OCI-LY1 (cell line): ENCODE data around the gene KLK5.

Experiments used
- H2AFZ ChIP-seq: fragments of 200-600 bp; sonication (generic), shearing (Covaris generic); 2 replicates; pipeline ENCODE4 v1.6.0; 2014; ENCODE audit warnings: antibody characterized with exemption, mild to moderate bottlenecking, low read length
- H3F3A ChIP-seq: fragments of 200-600 bp; sonication (generic), shearing (Covaris generic); 2 replicates; pipeline ENCODE4 v1.6.0; 2014; ENCODE audit warnings: mild to moderate bottlenecking, antibody characterized with exemption, low read length, moderate library complexity; ENCODE audit not compliant: insufficient read depth
- H3K27ac ChIP-seq: fragments of 200-600 bp; sonication (generic); 2 replicates; pipeline ENCODE4 v1.5.1; 2014; ENCODE audit warnings: low read length, mixed run types, mild to moderate bottlenecking, low read depth; ENCODE audit not compliant: poor library complexity, severe bottlenecking
- H3K27me3 ChIP-seq: fragments of 200-600 bp; sonication (generic); 2 replicates; pipeline ENCODE4 v1.6.0; 2014; ENCODE audit warnings: antibody characterized with exemption, mild to moderate bottlenecking, low read length, moderate library complexity; ENCODE audit not compliant: insufficient read depth
- H3K36me3 ChIP-seq: fragments of 200-600 bp; sonication (generic); 2 replicates; pipeline ENCODE4 v1.6.1; 2014; ENCODE audit warnings: mild to moderate bottlenecking, antibody characterized with exemption, low read length, moderate library complexity, mixed read lengths; ENCODE audit not compliant: insufficient read depth
- H3K4me1 ChIP-seq: fragments of 200-600 bp; sonication (generic); 2 replicates; pipeline ENCODE4 v1.5.1; 2014; ENCODE audit warnings: mild to moderate bottlenecking, low read length, moderate library complexity; ENCODE audit not compliant: insufficient read depth, severe bottlenecking
- H3K4me2 ChIP-seq: fragments of 200-600 bp; sonication (generic), shearing (Covaris generic); 2 replicates; pipeline ENCODE4 v1.6.1; 2014; ENCODE audit warnings: low read length
- H3K4me3 ChIP-seq: fragments of 200-600 bp; sonication (generic); 2 replicates; pipeline ENCODE4 v1.5.1; 2014; ENCODE audit warnings: low read length, low read depth, mild to moderate bottlenecking, mixed read lengths; ENCODE audit not compliant: poor library complexity, severe bottlenecking
- H3K79me2 ChIP-seq: fragments of 200-600 bp; shearing (Covaris generic); 2 replicates; pipeline ENCODE4 v1.6.1; 2016; ENCODE audit warnings: mixed run types, low read length, mixed read lengths; ENCODE audit not compliant: insufficient read depth
- H3K9ac ChIP-seq: fragments of 200-600 bp; sonication (generic), shearing (Covaris generic); 2 replicates; pipeline ENCODE4 v1.6.1; 2014; ENCODE audit warnings: mild to moderate bottlenecking, low read length, mixed read lengths
- H3K9me2 ChIP-seq: fragments of 200-600 bp; sonication (generic), shearing (Covaris generic); 2 replicates; pipeline ENCODE4 v1.6.1; 2014; ENCODE audit warnings: low read depth, mild to moderate bottlenecking, low read length, mixed read lengths
- H3K9me3 ChIP-seq: fragments of 200-600 bp; shearing (Covaris generic); 2 replicates; pipeline ENCODE4 v1.6.1; 2014; ENCODE audit warnings: low read length, mixed read lengths
- H4K20me1 ChIP-seq: fragments of 200-600 bp; sonication (generic), shearing (Covaris generic); 2 replicates; pipeline ENCODE4 v1.6.0; 2016; ENCODE audit warnings: mild to moderate bottlenecking, low read length; ENCODE audit not compliant: insufficient read depth
- CTCF ChIP-seq: fragments of 200-600 bp; sonication (generic), shearing (Covaris generic); IDR thresholded peaks from 2 replicates; pipeline ENCODE4 v1.5.1; 2017; ENCODE audit warnings: mild to moderate bottlenecking, antibody characterized with exemption, low read length, moderate library complexity, mixed read lengths
- EZH2 ChIP-seq: fragments of 200-600 bp; sonication (generic), shearing (Covaris generic); IDR thresholded peaks from 2 replicates; pipeline ENCODE4 v1.8.0; 2017; ENCODE audit warnings: borderline replicate concordance, mixed run types, mild to moderate bottlenecking, antibody characterized with exemption, low read length, moderate library complexity, mixed read lengths

KLK5 gene

GRCh38 chr19:50983625-50984292 is 30.9 kb upstream of the KLK5 start, which contains the start of gene KLK7:
TSS of gene KLK7 (minus strand) at chr19:50983917. CDS start at chr19:50982399, 1,518 bp downstream.
- H3K9ac ChIP-seq: no peak within 1 kb of the TSS
- no peaks in the 10 kb centered on the region for H3K36me3 ChIP-seq
- TF ChIP-seq EZH2: no peak
- no peak within 1 kb of the TSS for H3K4me2 ChIP-seq
- H3K27me3 ChIP-seq: no peaks in the 10 kb centered on the region
- H2AFZ ChIP-seq: no peak within 1 kb of the TSS
- H3K9me3 ChIP-seq: no peaks in the 10 kb centered on the region
- no peak within 1 kb of the TSS for H3K4me3 ChIP-seq
- H3F3A ChIP-seq: no peaks in the 10 kb centered on the region
- H3K79me2 ChIP-seq: no peaks in the 10 kb centered on the region
- no peaks in the 10 kb centered on the region for H3K4me1 ChIP-seq
- H3K9me2 ChIP-seq: no peaks in the 10 kb centered on the region
- no peaks in the 10 kb centered on the region for H4K20me1 ChIP-seq
- no peak within 1 kb of the TSS for H3K27ac ChIP-seq

- no peaks in the 10 kb centered on the region for H3K27me3 ChIP-seq
Observed at GRCh38 chr19:50982186-50982585, 29.3 kb upstream of the KLK5 start.

GRCh38 chr19:50981587-50982146 is 28.8 kb upstream of the KLK5 start:
- Histone ChIP-seq H3K79me2 (no peaks in the 10 kb centered on the region), H3K27ac (no peak overlapping the region), H3K4me1 (no peaks in the 10 kb centered on the region), H2AFZ (no peak overlapping the region), H3K27me3 (no peaks in the 10 kb centered on the region), H3K36me3 (no peaks in the 10 kb centered on the region), H4K20me1 (no peaks in the 10 kb centered on the region), H3K4me2 (no peak overlapping the region), H3K9me2 (no peaks in the 10 kb centered on the region), H3K9me3 (no peaks in the 10 kb centered on the region), H3K4me3 (no peak overlapping the region), H3K9ac (no peak overlapping the region), H3F3A (no peaks in the 10 kb centered on the region)
- TF ChIP-seq EZH2 (no peak), CTCF (no peak)

More at GRCh38 chr19:50982186-50982585, 29.3 kb upstream of the KLK5 start:
- no peaks in the 10 kb centered on the region for H3F3A ChIP-seq
- H4K20me1 ChIP-seq: no peaks in the 10 kb centered on the region
- no peaks in the 10 kb centered on the region for H3K9me2 ChIP-seq
- no peaks in the 10 kb centered on the region for H3K36me3 ChIP-seq
- no peak overlapping the region for H3K9ac ChIP-seq
- H3K27ac ChIP-seq: no peak overlapping the region
- no peak for TF ChIP-seq EZH2
- TF ChIP-seq CTCF: no peak
- no peaks in the 10 kb centered on the region for H3K79me2 ChIP-seq
- no peak overlapping the region for H3K4me3 ChIP-seq
- H3K9me3 ChIP-seq: no peaks in the 10 kb centered on the region
- no peak overlapping the region for H2AFZ ChIP-seq
- H3K4me2 ChIP-seq: no peak overlapping the region
- H3K4me1 ChIP-seq: no peaks in the 10 kb centered on the region

- Histone ChIP-seq H3K4me1 (no peaks in the 10 kb centered on the region), H3K36me3 (no peaks in the 10 kb centered on the region), H3F3A (no peaks in the 10 kb centered on the region), H3K4me3 (no peak overlapping the region), H3K79me2 (no peaks in the 10 kb centered on the region), H3K4me2 (no peak overlapping the region), H3K27me3 (no peaks in the 10 kb centered on the region), H3K9me3 (no peaks in the 10 kb centered on the region), H3K9ac (no peak overlapping the region), H3K27ac (no peak overlapping the region), H3K9me2 (no peaks in the 10 kb centered on the region), H2AFZ (no peak overlapping the region), H4K20me1 (no peaks in the 10 kb centered on the region)
- TF ChIP-seq EZH2: no peak
- TF ChIP-seq CTCF: no peak
Observed at GRCh38 chr19:50980208-50980607, 27.4 kb upstream of the KLK5 start.
